ENCODE measurements around the gene NFKB1.

NFKB1 gene

GRCh38 chr4:102533904-102534303 lies 32.7 kb downstream of the NFKB1 start:
- no peak for DNase-seq

- DNase-seq, result no peak
These were observed 33.7 kb downstream of the NFKB1 start for GRCh38 chr4:102534845-102535244.

- DNase-seq, result no peak
These were observed 34.4 kb downstream of the NFKB1 start for GRCh38 chr4:102535398-102536082.

- no peak for DNase-seq
These were observed 35.6 kb downstream of the NFKB1 start for GRCh38 chr4:102536768-102537167.

- no peak for DNase-seq
These were observed 36.1 kb downstream of the NFKB1 start for GRCh38 chr4:102537269-102537668.

GRCh38 chr4:102541697-102542096 lies 40.5 kb downstream of the NFKB1 start:
- DNase-seq, result no peak

- DNase-seq, result no peak
These were observed 42.1 kb downstream of the NFKB1 start for GRCh38 chr4:102543030-102543928.

- DNase-seq, result no peak
These were observed 45.5 kb downstream of the NFKB1 start for GRCh38 chr4:102546635-102547034.

- DNase-seq, result no peak
These were observed 46.8 kb downstream of the NFKB1 start for GRCh38 chr4:102547973-102548372.

GRCh38 chr4:102551958-102552565 lies 50.9 kb downstream of the NFKB1 start:
- no peak for DNase-seq

- DNase-seq, result no peak
These were observed 51.6 kb downstream of the NFKB1 start for GRCh38 chr4:102552781-102553180.

- DNase-seq, result no peak
These were observed 52.8 kb downstream of the NFKB1 start for GRCh38 chr4:102553982-102554381.

GRCh38 chr4:102554482-102554881 lies 53.3 kb downstream of the NFKB1 start:
- no peak for DNase-seq

GRCh38 chr4:102554992-102555391 lies 53.8 kb downstream of the NFKB1 start:
- no peak for DNase-seq

GRCh38 chr4:102557636-102558035 lies 56.5 kb downstream of the NFKB1 start:
- DNase-seq, result no peak

GRCh38 chr4:102560115-102560514 lies 59.0 kb downstream of the NFKB1 start:
- DNase-seq, result no peak

GRCh38 chr4:102560571-102561341 lies 59.6 kb downstream of the NFKB1 start:
- no peak for DNase-seq

GRCh38 chr4:102563000-102563399 lies 61.8 kb downstream of the NFKB1 start:
- no peak for DNase-seq

- DNase-seq, result no peak
These were observed 63.4 kb downstream of the NFKB1 start for GRCh38 chr4:102564399-102565059.

- DNase-seq, result no peak
These were observed 64.5 kb downstream of the NFKB1 start for GRCh38 chr4:102565696-102566095.

GRCh38 chr4:102566426-102566825 lies 65.3 kb downstream of the NFKB1 start:
- DNase-seq, result no peak

- no peak for DNase-seq
These were observed 66.3 kb downstream of the NFKB1 start for GRCh38 chr4:102567427-102567826.
